Fibroblast of villous mesenchyme (primary cell): ENCODE data around the gene CHD5. TPM values are rescaled to one million over a fixed set of nuclear protein-coding genes. Genes with fewer than 3 reads are reported as not detected.

ENCODE experiments used
- DNase-seq: peaks from one replicate; pipeline ENCODE4 v3.0.0-alpha.2; 2010; ENCODE audit warnings: low read depth
- H3K4me3 ChIP-seq: 2 replicates; pipeline ENCODE4 v1.5.1; 2011; ENCODE audit warnings: low read depth, mild to moderate bottlenecking, low read length
- CTCF ChIP-seq: IDR thresholded peaks from 2 replicates; pipeline ENCODE4 v1.5.1; 2012; ENCODE audit warnings: low read depth, mild to moderate bottlenecking, low read length; ENCODE audit not compliant: insufficient read depth
- total RNA-seq: library from RNA; depleted of rRNA; stranded (reverse); fragments of >200 nt; gene quantifications from 2 replicates; pipeline ENCODE4 v1.2.3, GENCODE V29; 2012

Gene CHD5
- total RNA-seq, 1 donor, result under 0.01 TPM

- DNase-seq, result no peak
- no peak for TF ChIP-seq CTCF
- no peak overlapping the region for H3K4me3 ChIP-seq
Measured at GRCh38 chr1:6152882-6153281, 27.2 kb downstream of the CHD5 start.

- no peak for DNase-seq
- no peak overlapping the region for H3K4me3 ChIP-seq
- no peak for TF ChIP-seq CTCF
Measured at GRCh38 chr1:6152181-6152580, 27.9 kb downstream of the CHD5 start.

- TF ChIP-seq CTCF, result no peak
- no peak for DNase-seq
- no peak overlapping the region for H3K4me3 ChIP-seq
Measured at GRCh38 chr1:6151291-6151822, 28.8 kb downstream of the CHD5 start.

- no peak for TF ChIP-seq CTCF
- no peak overlapping the region for H3K4me3 ChIP-seq
- DNase-seq, result no peak
Measured at GRCh38 chr1:6150006-6150938, 29.8 kb downstream of the CHD5 start.

GRCh38 chr1:6149597-6149996 lies 30.5 kb downstream of the CHD5 start:
- TF ChIP-seq CTCF, result no peak
- H3K4me3 ChIP-seq, result no peak overlapping the region
- DNase-seq, result no peak

- DNase-seq, result no peak
- TF ChIP-seq CTCF, result no peak
- H3K4me3 ChIP-seq, result no peak overlapping the region
Measured at GRCh38 chr1:6148497-6149241, 31.5 kb downstream of the CHD5 start.
